ENCODE results near the gene MYADML2.

- no peak for TF ChIP-seq EZH2 (IDR thresholded peaks at IDR 0.05; ENCODE audit: borderline replicate concordance, control insufficient read depth, low read depth, low read length)
- TF ChIP-seq USF1 (IDR thresholded peaks at IDR 0.05; ENCODE audit: borderline replicate concordance, extremely low read length, insufficient read depth, low read depth, low read length) = no peak
- TF ChIP-seq, protein P1, sequence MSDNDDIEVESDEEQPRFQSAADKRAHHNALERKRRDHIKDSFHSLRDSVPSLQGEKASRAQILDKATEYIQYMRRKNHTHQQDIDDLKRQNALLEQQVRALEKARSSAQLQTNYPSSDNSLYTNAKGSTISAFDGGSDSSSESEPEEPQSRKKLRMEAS (IDR thresholded peaks at IDR 0.05; ENCODE audit: low read depth, low read length) = no peak
- no peak for TF ChIP-seq EP300 (IDR thresholded peaks at IDR 0.05; ENCODE audit: borderline replicate concordance in 1 of 2, control insufficient read depth in 1 of 2, low read depth in 2 of 2, low read length in 2 of 2)
- TF ChIP-seq, protein P2, sequence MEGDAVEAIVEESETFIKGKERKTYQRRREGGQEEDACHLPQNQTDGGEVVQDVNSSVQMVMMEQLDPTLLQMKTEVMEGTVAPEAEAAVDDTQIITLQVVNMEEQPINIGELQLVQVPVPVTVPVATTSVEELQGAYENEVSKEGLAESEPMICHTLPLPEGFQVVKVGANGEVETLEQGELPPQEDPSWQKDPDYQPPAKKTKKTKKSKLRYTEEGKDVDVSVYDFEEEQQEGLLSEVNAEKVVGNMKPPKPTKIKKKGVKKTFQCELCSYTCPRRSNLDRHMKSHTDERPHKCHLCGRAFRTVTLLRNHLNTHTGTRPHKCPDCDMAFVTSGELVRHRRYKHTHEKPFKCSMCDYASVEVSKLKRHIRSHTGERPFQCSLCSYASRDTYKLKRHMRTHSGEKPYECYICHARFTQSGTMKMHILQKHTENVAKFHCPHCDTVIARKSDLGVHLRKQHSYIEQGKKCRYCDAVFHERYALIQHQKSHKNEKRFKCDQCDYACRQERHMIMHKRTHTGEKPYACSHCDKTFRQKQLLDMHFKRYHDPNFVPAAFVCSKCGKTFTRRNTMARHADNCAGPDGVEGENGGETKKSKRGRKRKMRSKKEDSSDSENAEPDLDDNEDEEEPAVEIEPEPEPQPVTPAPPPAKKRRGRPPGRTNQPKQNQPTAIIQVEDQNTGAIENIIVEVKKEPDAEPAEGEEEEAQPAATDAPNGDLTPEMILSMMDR (IDR thresholded peaks at IDR 0.05 in 2 of 3, conservative IDR thresholded peaks at IDR 0.05 in 1 of 3; ENCODE audit: control insufficient read depth in 2 of 3, extremely low read depth in 1 of 3, insufficient read depth in 1 of 3, low read depth in 3 of 3, low read length in 3 of 3) = no peak
- TF ChIP-seq, protein P3, sequence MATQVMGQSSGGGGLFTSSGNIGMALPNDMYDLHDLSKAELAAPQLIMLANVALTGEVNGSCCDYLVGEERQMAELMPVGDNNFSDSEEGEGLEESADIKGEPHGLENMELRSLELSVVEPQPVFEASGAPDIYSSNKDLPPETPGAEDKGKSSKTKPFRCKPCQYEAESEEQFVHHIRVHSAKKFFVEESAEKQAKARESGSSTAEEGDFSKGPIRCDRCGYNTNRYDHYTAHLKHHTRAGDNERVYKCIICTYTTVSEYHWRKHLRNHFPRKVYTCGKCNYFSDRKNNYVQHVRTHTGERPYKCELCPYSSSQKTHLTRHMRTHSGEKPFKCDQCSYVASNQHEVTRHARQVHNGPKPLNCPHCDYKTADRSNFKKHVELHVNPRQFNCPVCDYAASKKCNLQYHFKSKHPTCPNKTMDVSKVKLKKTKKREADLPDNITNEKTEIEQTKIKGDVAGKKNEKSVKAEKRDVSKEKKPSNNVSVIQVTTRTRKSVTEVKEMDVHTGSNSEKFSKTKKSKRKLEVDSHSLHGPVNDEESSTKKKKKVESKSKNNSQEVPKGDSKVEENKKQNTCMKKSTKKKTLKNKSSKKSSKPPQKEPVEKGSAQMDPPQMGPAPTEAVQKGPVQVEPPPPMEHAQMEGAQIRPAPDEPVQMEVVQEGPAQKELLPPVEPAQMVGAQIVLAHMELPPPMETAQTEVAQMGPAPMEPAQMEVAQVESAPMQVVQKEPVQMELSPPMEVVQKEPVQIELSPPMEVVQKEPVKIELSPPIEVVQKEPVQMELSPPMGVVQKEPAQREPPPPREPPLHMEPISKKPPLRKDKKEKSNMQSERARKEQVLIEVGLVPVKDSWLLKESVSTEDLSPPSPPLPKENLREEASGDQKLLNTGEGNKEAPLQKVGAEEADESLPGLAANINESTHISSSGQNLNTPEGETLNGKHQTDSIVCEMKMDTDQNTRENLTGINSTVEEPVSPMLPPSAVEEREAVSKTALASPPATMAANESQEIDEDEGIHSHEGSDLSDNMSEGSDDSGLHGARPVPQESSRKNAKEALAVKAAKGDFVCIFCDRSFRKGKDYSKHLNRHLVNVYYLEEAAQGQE (IDR thresholded peaks at IDR 0.05; ENCODE audit: low read depth, low read length) = no peak
- TF ChIP-seq RELA (IDR thresholded peaks at IDR 0.05; ENCODE audit: borderline replicate concordance, partially characterized antibody) = no peak
Observed at GRCh38 chr17:81926451-81927151, 20.4 kb downstream of the MYADML2 start.

Measured in GM12878 (cell line).